ENCODE data around the gene SPATS2L.

Gene SPATS2L

GRCh38 chr2:200449149-200449548 is 142.7 kb downstream of the SPATS2L start:
- Histone ChIP-seq H3K27ac (ENCODE audit: extremely low read depth, low read depth, low read length) (no peak overlapping the region), H3K4me1 (ENCODE audit: control insufficient read depth, insufficient read depth, low read length) (0 out of 2 replicates have a peak, but pooled peaks cover 2% of the 10 kb centered on the region), H3K9me3 (ENCODE audit: control insufficient read depth, insufficient read depth, low read depth, low read length) (no peaks in the 10 kb centered on the region), H3K36me3 (ENCODE audit: control insufficient read depth in 2 of 2, insufficient read depth in 1 of 2, low read length in 2 of 2) (no peaks in the 10 kb centered on the region), H3K4me3 (ENCODE audit: low read depth, low read length) (no peak overlapping the region)
- CTCF ChIA-PET: interaction anchor here (0.6 to 0.9 kb wide), 3 partner anchors 19 to 585 kb away, joined by 3 to 4 read pairs (median 3); no protein-coding TSS in a partner anchor
- no peak for TF ChIP-seq ZNF792 (tag by site-specific recombination; IDR thresholded peaks at IDR 0.05)
- POLR2A ChIA-PET: no interaction called here

GRCh38 chr2:200450288-200450687 is 143.8 kb downstream of the SPATS2L start:
- H3K27ac ChIP-seq (ENCODE audit: extremely low read depth, low read depth, low read length): no peak overlapping the region
- H3K36me3 ChIP-seq (ENCODE audit: control insufficient read depth in 2 of 2, insufficient read depth in 1 of 2, low read length in 2 of 2): no peaks in the 10 kb centered on the region
- H3K9me3 ChIP-seq (ENCODE audit: control insufficient read depth, insufficient read depth, low read depth, low read length): no peaks in the 10 kb centered on the region
- ChIA-PET CTCF (no interaction called here), POLR2A (no interaction called here)
- H3K4me1 ChIP-seq (ENCODE audit: control insufficient read depth, insufficient read depth, low read length): 0 out of 2 replicates have a peak, but pooled peaks cover 2% of the 10 kb centered on the region
- H3K4me3 ChIP-seq (ENCODE audit: low read depth, low read length): no peak overlapping the region
- TF ChIP-seq ZNF324 (tag by site-specific recombination; IDR thresholded peaks at IDR 0.05) (no peak), ZNF398 (tag by site-specific recombination; IDR thresholded peaks at IDR 0.05) (no peak), ZNF311 (tag by site-specific recombination; IDR thresholded peaks at IDR 0.05; ENCODE audit: borderline replicate concordance) (no peak), EGR2 (tag by site-specific recombination; IDR thresholded peaks at IDR 0.05; ENCODE audit: low read depth) (no peak), BCL6B (tag by site-specific recombination; IDR thresholded peaks at IDR 0.05) (no peak), ZFHX2 (tag by site-specific recombination; conservative IDR thresholded peaks at IDR 0.05) (no peak), ZNF510 (tag by site-specific recombination; IDR thresholded peaks at IDR 0.05; ENCODE audit: insufficient replicate concordance) (no peak), ZNF488 (tag by site-specific recombination; IDR thresholded peaks at IDR 0.05) (no peak), ZNF148 (tag by site-specific recombination; IDR thresholded peaks at IDR 0.05; ENCODE audit: borderline replicate concordance) (no peak), PRDM4 (tag by site-specific recombination; IDR thresholded peaks at IDR 0.05) (no peak)

GRCh38 chr2:200451511-200451910 is 145.0 kb downstream of the SPATS2L start:
- CTCF ChIA-PET: no interaction called here
- Histone ChIP-seq H3K27ac (ENCODE audit: extremely low read depth, low read depth, low read length) (no peak overlapping the region), H3K4me3 (ENCODE audit: low read depth, low read length) (no peak overlapping the region), H3K36me3 (ENCODE audit: control insufficient read depth in 2 of 2, insufficient read depth in 1 of 2, low read length in 2 of 2) (no peaks in the 10 kb centered on the region), H3K9me3 (ENCODE audit: control insufficient read depth, insufficient read depth, low read depth, low read length) (no peaks in the 10 kb centered on the region), H3K4me1 (ENCODE audit: control insufficient read depth, insufficient read depth, low read length) (0 out of 2 replicates have a peak, but pooled peaks cover 2% of the 10 kb centered on the region)
- POLR2A ChIA-PET: no interaction called here
- TF ChIP-seq ZNF174 (tag by site-specific recombination; IDR thresholded peaks at IDR 0.05): no peak
- no peak for TF ChIP-seq BCL11B (tag by site-specific recombination; IDR thresholded peaks at IDR 0.05; ENCODE audit: low read depth)
- no peak for TF ChIP-seq ZNF19 (tag by site-specific recombination; IDR thresholded peaks at IDR 0.05; ENCODE audit: low read depth)
- TF ChIP-seq MZF1 (tag by site-specific recombination; IDR thresholded peaks at IDR 0.05; ENCODE audit: borderline replicate concordance): no peak
- no peak for TF ChIP-seq ZNF843 (tag by site-specific recombination; IDR thresholded peaks at IDR 0.05)
- no peak for TF ChIP-seq KLF16 (tag by site-specific recombination; IDR thresholded peaks at IDR 0.05)
- no peak for TF ChIP-seq ZNF146 (tag by site-specific recombination; IDR thresholded peaks at IDR 0.05)

Data from HEK293 (cell line).